B cell (primary cell): Measurements from ENCODE around the gene SLC25A17. TPM values are rescaled to one million over a fixed set of nuclear protein-coding genes. Genes with fewer than 3 reads are reported as not detected.

ENCODE experiments used
- ATAC-seq: fragments of 200-7000 bp; cut with Tn5 transposase; one replicate; pipeline ENCODE4 v1.10.0; 2021; ENCODE audit warnings: low read depth, mild to moderate bottlenecking, moderate number of reproducible peaks, moderate library complexity
- CTCF ChIA-PET: fragments of 350-600 bp; sonication (Branson Sonifier 250); formaldehyde crosslinking; loops from one replicate; lab custom pipeline; 2021; ENCODE audit warnings: antibody characterized with exemption, inconsistent platforms; lab: Charles Lee
- POLR2A ChIA-PET: fragments of 350-600 bp; sonication (Branson Sonifier 250); formaldehyde crosslinking; loops from one replicate; lab custom pipeline; 2021; ENCODE audit warnings: antibody characterized with exemption; lab: Charles Lee
- DNase-seq: peaks from one replicate; pipeline ENCODE4 v3.0.0; 2013
- H2AFZ ChIP-seq: 2 replicates; pipeline ENCODE4 v1.6.1; 2012; ENCODE audit warnings: mild to moderate bottlenecking, low read depth, low read length; ENCODE audit not compliant: insufficient read depth, poor library complexity, severe bottlenecking
- H3K27ac ChIP-seq, 2 donors: 1 replicate in 1 of 2; 2 replicates in 1 of 2; pipeline ENCODE4 v1.5.1; 2012 to 2013; ENCODE audit warnings: low read length in 2 of 2, mild to moderate bottlenecking in 2 of 2, moderate library complexity in 1 of 2
- H3K27me3 ChIP-seq, 4 experiments: fragments of 200-600 bp in 1 of 4; sonication (generic) in 1 of 4; replicated peaks in 1 of 4; 1 replicate in 2 of 4; 2 replicates in 2 of 4; pipeline versions ENCODE4 v1.6.1 to v1.7.0; 2013 to 2016; ENCODE audit warnings: low read length in 3 of 4, mild to moderate bottlenecking in 2 of 4, mixed read lengths in 1 of 4, moderate library complexity in 1 of 4; ENCODE audit not compliant: insufficient read depth in 4 of 4, control insufficient read depth in 3 of 4; ENCODE audit errors: control extremely low read depth in 1 of 4
- H3K36me3 ChIP-seq, 2 experiments: replicated peaks in 1 of 2; 1 replicate in 1 of 2; 2 replicates in 1 of 2; pipeline versions ENCODE4 v1.6.1 to v1.7.1; 2013; ENCODE audit warnings: low read length in 1 of 2; ENCODE audit not compliant: insufficient read depth in 2 of 2, control insufficient read depth in 1 of 2; ENCODE audit errors: control extremely low read depth in 1 of 2, extremely low read depth in 1 of 2
- H3K4me1 ChIP-seq, 2 donors: fragments of 200-600 bp in 1 of 2; sonication (generic) in 1 of 2; 1 replicate in 1 of 2; 2 replicates in 1 of 2; pipeline versions ENCODE4 v1.5.1 to v1.6.1; 2013 to 2017; ENCODE audit warnings: low read length in 2 of 2; ENCODE audit not compliant: control insufficient read depth in 2 of 2, insufficient read depth in 2 of 2
- H3K4me2 ChIP-seq: replicated peaks from 2 replicates; pipeline ENCODE3; 2012; ENCODE audit warnings: mild to moderate bottlenecking, low read depth, low read length; ENCODE audit not compliant: poor library complexity, severe bottlenecking
- H3K4me3 ChIP-seq, 5 experiments: fragments of 200-600 bp in 1 of 5; sonication (generic) in 1 of 5; 1 replicate in 3 of 5; 2 replicates in 2 of 5; pipeline versions ENCODE4 v1.5.1 to v1.7.0; 2011 to 2016; ENCODE audit warnings: low read length in 4 of 5, mild to moderate bottlenecking in 4 of 5, low read depth in 2 of 5, control low read depth in 1 of 5, moderate library complexity in 1 of 5; ENCODE audit not compliant: insufficient read depth in 1 of 5; ENCODE audit errors: control extremely low read depth in 1 of 5, extremely low read depth in 1 of 5
- H3K79me2 ChIP-seq: fragments of 200-600 bp; sonication (generic); one replicate; pipeline ENCODE4 v1.6.0; 2016; ENCODE audit warnings: low read length; ENCODE audit not compliant: control insufficient read depth, insufficient read depth
- H3K9ac ChIP-seq: fragments of 200-600 bp; sonication (generic); 2 replicates; pipeline ENCODE4 v1.6.1; 2017; ENCODE audit warnings: mild to moderate bottlenecking, low read length, moderate library complexity
- H3K9me3 ChIP-seq, 3 donors: one replicate each; pipeline versions ENCODE4 v1.6.1 to v1.7.1; 2013; ENCODE audit warnings: low read length in 2 of 3; ENCODE audit not compliant: control insufficient read depth in 2 of 3, insufficient read depth in 1 of 3; ENCODE audit errors: control extremely low read depth in 1 of 3
- H4K20me1 ChIP-seq: 2 replicates; pipeline ENCODE4 v1.6.0; 2012; ENCODE audit warnings: mild to moderate bottlenecking, low read length; ENCODE audit not compliant: insufficient read depth, control insufficient read depth, poor library complexity, severe bottlenecking
- H3K27ac Mint-ChIP-seq: one replicate; pipeline ENCODE4 v1.8.0; 2021; ENCODE audit warnings: mixed read lengths
- H3K27me3 Mint-ChIP-seq: one replicate; pipeline ENCODE4 v1.8.0; 2021; ENCODE audit warnings: mixed read lengths
- H3K4me1 Mint-ChIP-seq: one replicate; pipeline ENCODE4 v1.8.0; 2021; ENCODE audit warnings: mixed read lengths
- H3K4me3 Mint-ChIP-seq: one replicate; pipeline ENCODE4 v1.8.0; 2021; ENCODE audit warnings: mixed read lengths
- H3K9me3 Mint-ChIP-seq: one replicate; pipeline ENCODE4 v1.8.0; 2022; ENCODE audit warnings: mixed read lengths; ENCODE audit not compliant: insufficient read depth
- CTCF ChIP-seq: fragments of 200-600 bp; IDR thresholded peaks from one replicate; pipeline ENCODE4 v1.8.0; 2022; ENCODE audit warnings: antibody characterized with exemption, mild to moderate bottlenecking
- EZH2 ChIP-seq: IDR thresholded peaks from 2 replicates; pipeline ENCODE4 v1.6.1; 2012; ENCODE audit warnings: borderline replicate concordance, low read depth, mild to moderate bottlenecking, moderate library complexity, low read length; ENCODE audit not compliant: insufficient read depth, poor library complexity, severe bottlenecking
- WGBS: methylation state at CpG from one replicate; pipeline ENCODE4 v1.1.5; 2013; ENCODE audit warnings: missing lambda C conversion rate; ENCODE audit not compliant: insufficient coverage; 5-methylcytosine and 5-hydroxymethylcytosine counted together
- intact Hi-C: fragments of 100-400 bp; cut with micrococcal nuclease; formaldehyde crosslinking; loops from one replicate; pipeline ENCODE4 v1.10.0; 2022
- polyA plus RNA-seq: library from polyadenylated mRNA; depleted of rRNA; stranded (reverse); fragments of >200 nt; gene quantifications from 2 replicates; pipeline ENCODE4 v1.2.3, GENCODE V29; 2012
- total RNA-seq, 2 donors: library from RNA; stranded (reverse); fragments of 120-200 nt in 1 of 2; gene quantifications; 1 replicate in 1 of 2; 2 replicates in 1 of 2; pipeline versions ENCODE4 v1.2.3 to v1.2.4, GENCODE V29; 2013 to 2022

SLC25A17 gene
- total and polyA plus RNA-seq, 2 donors (not counting 1 experiment from before 2014, with no cell fraction given) = 13.1 to 15.0 TPM

- ChIA-PET CTCF (interaction anchor here (0.6 kb wide), 1 partner anchor 381 kb away, joined by 3 read pairs; no protein-coding TSS in a partner anchor), POLR2A (interaction anchor here (0.7 kb wide), 1 partner anchor 26 kb away, joined by 4 read pairs; no protein-coding TSS in a partner anchor)
- no peak overlapping the region for H3K27ac ChIP-seq
- intact Hi-C loops = no loop called here
- no peaks in the 10 kb centered on the region for H4K20me1 ChIP-seq
- no peaks in the 10 kb centered on the region for H3K27me3 Mint-ChIP-seq
- no peaks in the 10 kb centered on the region for H3K4me1 Mint-ChIP-seq
- no peak overlapping the region for H3K4me3 Mint-ChIP-seq
- no peaks in the 10 kb centered on the region for H3K36me3 ChIP-seq
- ATAC-seq (no peak), DNase-seq (no peak)
- WGBS = 98% methylated on average over 11 of the region's 11 CpGs
- no peaks in the 10 kb centered on the region for H3K27me3 ChIP-seq
- H3K4me2 ChIP-seq = no peak overlapping the region
- H3K4me1 ChIP-seq = no peaks in the 10 kb centered on the region
- no peak overlapping the region for H3K9ac ChIP-seq
- H2AFZ ChIP-seq = no peak overlapping the region
- H3K4me3 ChIP-seq = no peak overlapping the region
- no peaks in the 10 kb centered on the region for H3K79me2 ChIP-seq
- TF ChIP-seq EZH2 (no peak), CTCF (no peak)
- H3K27ac Mint-ChIP-seq = no peak overlapping the region
- H3K9me3 Mint-ChIP-seq = peaks cover 2% of the 10 kb centered on the region
- peaks cover 0 to 10% (median 4%) of the 10 kb centered on the region in 3 donors for H3K9me3 ChIP-seq
These were observed 66.0 kb downstream of the SLC25A17 start for GRCh38 chr22:40753114-40753513.

- no peak for TF ChIP-seq EZH2
- no peak for TF ChIP-seq CTCF
- Mint-ChIP-seq H3K4me1 (no peaks in the 10 kb centered on the region), H3K27me3 (no peaks in the 10 kb centered on the region), H3K9me3 (peaks cover 4% of the 10 kb centered on the region), H3K27ac (no peak overlapping the region), H3K4me3 (no peak overlapping the region)
- ChIA-PET CTCF (no interaction called here), POLR2A (interaction anchor here (0.5 kb wide), 1 partner anchor 189 kb away, joined by 3 read pairs; no protein-coding TSS in a partner anchor)
- Histone ChIP-seq H3K9ac (no peak overlapping the region), H2AFZ (no peak overlapping the region), H3K27ac (no peak overlapping the region), H3K9me3 (peaks cover 0 to 16% (median 6%) of the 10 kb centered on the region in 3 donors), H3K4me3 (no peak overlapping the region), H3K79me2 (no peaks in the 10 kb centered on the region), H3K36me3 (no peaks in the 10 kb centered on the region), H4K20me1 (no peaks in the 10 kb centered on the region), H3K27me3 (no peaks in the 10 kb centered on the region), H3K4me2 (no peak overlapping the region), H3K4me1 (no peaks in the 10 kb centered on the region)
- WGBS = no CpG with 5 or more reads among the region's 3 CpGs
- ATAC-seq = no peak
- no peak for DNase-seq
- intact Hi-C loops = no loop called here
These were observed 67.9 kb downstream of the SLC25A17 start for GRCh38 chr22:40751250-40751649.
